G401.6 (cell line): ENCODE data around the gene PTGES2.
"Not testable (repeated sequence)": the region's sequence is repeated elsewhere in the genome, so short reads cannot be mapped to it uniquely, and the experiment has no call there.

Source experiments
- FAIRE-seq: peaks from 2 replicates; lab custom pipeline; 2012; peaks lifted over from hg19 to GRCh38; lab: Jason Lieb, UNC

The PTGES2 gene

DNA sequence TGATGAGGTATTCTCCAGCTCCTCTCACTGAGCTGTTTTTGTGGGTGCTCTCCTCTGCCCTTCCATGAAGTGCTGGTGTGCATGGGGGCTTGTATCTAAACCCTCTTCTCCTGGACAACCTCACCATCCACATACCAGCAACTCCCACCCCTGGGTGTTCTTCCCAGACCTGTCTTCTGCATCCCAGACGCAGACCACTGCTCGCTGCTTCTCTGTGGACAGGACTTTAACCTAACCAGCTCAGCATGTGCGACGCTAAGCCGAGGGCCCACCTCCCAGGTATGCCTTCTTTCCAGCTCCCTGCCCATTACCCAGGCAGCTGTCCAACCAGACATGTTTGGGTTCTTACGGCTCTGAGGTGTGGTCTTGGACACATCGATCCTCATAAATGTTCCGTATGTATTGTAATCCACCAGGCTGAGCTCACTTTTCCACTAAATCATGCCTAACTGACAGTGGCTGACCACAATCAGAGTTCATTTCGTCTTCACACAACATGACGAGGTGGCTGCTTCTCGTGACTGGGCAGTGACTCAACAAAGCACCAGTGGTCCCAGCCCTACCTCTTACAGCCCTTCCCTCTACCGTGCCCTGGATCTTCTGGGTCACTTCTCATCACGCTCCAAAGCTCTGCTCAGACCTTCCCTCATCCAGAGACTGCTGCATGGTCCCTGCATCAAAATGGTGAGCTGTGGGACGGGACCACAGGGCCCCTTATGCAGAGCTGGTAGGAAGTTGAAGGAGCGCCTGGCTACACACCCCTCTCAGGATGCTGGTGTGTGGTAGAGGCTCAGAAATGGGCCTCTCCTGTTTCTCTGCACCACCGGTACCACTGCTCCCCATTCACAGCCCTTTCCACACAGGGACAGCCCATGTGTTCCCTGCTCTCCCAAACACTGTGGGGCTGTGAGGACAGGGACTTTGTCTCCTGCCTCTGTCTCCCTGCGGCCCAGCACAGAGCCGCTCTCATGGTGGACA lies 9.6 kb upstream of the PTGES2 start:
- no peak for FAIRE-seq

DNA sequence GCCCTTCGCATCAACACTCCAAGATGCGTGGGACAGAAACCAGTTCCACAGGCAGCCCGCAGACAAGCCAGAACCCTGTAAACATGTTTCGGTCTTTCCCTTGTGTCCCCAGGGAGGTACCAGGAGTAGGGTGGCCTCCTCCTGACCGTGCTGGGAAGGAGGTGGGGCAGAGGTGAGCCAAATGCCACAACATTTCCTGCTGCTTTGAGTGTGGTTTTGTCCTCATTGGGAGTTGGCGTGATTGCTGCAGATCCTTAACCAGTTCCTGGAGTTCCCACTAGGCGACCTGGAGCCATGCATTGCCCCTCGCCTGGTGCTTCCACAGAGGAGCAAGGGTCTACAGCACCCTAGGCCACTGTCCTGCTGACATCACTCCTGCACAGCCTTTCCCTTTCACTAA lies 8.0 kb upstream of the PTGES2 start:
- FAIRE-seq: not testable (repeated sequence)

DNA sequence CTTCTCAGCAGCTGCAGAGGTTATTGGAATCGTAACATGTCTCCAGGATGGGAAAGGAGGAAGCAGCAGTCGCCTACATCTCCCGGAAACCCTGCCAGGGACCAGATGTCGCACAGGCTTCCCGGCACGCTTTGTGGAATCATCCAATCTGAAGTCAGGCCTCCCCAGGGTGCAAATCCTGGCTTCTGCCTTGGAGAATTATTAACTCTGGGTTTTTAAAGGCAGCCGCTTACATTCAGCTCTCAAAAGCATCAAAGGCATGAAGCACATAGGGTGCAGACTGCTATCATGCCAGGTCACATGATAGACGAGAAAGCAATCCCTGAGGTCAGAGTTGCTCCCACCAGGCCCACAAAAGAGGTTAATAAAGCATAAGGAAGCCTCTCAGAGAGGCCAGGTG lies 4.6 kb upstream of the PTGES2 start:
- not testable (repeated sequence) for FAIRE-seq

DNA sequence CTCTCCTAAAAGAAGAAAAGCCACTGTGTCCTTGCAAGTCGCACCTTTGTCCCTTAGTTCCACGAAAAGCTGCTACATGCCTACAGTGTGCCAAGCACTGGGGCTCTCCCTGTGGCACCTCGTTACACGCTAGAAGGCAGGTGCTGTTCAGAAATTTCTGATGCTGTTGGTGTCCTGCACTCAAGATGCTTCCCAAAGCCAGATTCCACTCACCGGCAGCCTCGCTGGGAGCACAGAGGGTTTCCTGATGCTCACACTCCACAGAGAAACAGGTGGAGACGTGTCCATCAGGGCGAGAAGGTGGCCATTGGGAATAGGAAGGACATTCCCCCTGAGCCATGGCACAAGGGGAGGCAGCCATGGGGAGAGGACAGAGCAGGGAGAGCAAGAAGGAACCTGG lies 3.8 kb upstream of the PTGES2 start:
- FAIRE-seq: not testable (repeated sequence)

DNA sequence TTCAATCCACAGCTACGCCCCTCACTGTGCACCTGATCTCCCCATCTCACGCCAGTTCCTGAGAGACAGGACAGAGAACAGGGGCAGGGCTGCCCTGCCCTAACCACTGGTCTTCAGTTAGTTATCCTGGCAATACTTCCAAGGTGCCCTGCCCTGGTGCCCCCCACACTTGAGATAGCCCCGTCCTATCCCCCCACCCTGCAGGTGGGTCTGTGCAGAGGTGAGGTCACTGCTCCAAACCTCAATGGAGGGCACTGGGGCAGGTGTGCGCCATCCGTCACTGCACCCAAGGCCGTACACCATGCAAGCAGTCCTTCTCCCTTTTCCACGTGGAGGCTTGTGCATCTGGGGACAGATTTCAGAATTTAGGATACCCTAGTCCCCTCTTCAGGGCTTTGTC lies 3.1 kb upstream of the PTGES2 start:
- FAIRE-seq: not testable (repeated sequence)

DNA sequence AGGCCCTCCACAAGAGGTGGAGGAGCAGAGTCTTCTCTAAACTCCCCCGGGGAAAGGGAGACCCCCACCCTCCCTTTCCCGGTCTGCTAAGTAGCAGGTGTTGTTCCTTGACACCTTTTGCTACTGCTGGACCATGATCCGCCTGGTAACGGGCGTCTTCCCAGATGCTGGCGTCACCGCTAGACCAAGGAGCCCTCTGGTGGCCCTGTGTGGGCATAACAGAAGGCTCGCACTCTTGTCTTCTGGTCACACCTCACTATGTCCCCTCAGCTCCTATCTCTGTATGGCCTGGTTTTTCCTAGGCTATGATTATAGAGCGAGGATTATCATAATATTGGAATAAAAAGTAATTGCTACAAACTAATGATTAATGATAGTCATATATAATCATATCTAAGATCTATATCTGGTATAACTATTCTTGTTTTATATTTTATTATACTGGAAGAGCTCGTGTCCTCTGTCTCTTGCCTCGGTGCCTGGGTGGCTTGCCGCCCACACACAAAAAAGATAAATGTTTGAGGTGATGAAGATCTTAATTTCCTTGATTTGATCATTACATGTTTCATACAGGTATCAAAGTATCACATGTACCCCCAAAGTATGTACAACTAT lies 2.6 kb upstream of the PTGES2 start:
- not testable (repeated sequence) for FAIRE-seq

DNA sequence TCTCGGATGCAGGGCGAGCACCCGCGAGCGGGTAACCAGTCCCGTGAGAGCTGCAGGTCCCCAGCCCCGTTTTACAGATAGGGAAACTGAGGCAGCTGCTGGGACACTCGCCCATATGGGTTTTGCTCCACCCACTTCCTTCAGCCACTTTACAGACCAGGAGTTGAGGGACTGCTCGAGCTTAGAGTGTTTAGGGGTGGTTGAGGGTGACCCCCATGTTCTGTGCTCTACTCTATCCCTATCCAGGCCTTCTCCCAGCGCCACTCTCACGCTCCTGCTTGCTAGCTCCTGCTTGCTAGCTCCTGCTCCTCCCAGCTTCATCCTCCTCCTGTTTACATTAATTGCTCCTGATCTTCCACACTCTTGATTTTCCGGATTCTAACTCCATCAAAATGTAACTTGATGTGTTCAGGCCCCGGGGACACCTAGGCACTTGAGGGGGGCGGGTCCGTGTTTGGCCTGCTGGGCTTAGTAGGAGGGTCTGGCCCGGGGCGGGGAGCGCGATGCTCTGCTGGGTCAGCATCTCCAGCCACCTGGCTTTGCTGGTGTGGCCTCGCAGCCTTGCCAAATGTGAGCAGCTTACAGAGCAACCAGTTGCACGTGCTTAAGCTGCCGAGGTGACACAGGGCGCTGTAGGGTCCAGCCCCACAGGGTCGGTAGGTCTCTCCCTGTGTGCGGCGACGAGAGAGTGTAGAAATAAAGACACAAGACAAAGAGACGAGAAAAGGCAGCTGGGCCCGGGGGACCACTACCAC lies 1.5 kb upstream of the PTGES2 start:
- no peak for FAIRE-seq

DNA sequence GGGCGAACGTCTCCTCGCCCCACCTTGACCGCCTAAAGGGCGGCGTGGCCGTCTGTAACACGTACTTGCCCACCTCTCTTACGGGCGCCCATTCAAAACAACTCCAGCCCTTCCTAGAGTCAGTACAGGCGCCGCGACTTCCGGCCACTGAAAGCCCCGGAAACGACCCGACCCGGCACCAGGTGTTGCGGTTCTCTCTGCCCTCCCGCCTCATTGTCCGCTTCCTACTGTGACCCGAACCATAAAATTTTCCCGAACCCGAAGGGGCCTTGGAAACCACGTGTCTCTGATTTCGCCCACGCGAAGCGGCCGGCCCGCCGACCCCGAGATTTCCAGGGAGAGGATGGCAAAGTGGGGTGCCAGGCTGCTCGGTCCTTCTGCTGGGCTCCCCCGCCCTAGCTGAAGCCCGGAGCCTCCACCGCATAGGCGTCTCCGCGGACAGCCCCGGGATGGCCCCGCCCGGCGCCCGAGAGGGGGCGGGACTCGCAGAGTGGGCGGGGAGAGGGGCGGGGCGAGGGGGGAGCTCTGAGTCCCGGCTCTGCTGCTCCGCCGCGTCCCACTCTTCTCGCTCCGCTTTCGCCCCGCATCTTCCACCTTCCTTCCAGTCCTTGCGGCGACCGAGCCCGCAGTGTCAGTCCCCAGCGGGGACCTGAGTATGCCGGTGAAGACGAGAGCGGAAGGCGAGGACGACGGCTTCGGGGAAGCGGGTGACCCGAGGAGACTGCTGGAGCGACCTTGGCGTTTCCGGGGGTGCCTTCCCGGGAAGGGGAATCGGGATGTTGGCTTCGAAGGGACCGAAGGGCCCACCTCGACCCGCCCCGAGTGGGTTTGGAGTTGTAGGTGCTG lies 684 bp upstream of the PTGES2 start:
- no peak for FAIRE-seq

DNA sequence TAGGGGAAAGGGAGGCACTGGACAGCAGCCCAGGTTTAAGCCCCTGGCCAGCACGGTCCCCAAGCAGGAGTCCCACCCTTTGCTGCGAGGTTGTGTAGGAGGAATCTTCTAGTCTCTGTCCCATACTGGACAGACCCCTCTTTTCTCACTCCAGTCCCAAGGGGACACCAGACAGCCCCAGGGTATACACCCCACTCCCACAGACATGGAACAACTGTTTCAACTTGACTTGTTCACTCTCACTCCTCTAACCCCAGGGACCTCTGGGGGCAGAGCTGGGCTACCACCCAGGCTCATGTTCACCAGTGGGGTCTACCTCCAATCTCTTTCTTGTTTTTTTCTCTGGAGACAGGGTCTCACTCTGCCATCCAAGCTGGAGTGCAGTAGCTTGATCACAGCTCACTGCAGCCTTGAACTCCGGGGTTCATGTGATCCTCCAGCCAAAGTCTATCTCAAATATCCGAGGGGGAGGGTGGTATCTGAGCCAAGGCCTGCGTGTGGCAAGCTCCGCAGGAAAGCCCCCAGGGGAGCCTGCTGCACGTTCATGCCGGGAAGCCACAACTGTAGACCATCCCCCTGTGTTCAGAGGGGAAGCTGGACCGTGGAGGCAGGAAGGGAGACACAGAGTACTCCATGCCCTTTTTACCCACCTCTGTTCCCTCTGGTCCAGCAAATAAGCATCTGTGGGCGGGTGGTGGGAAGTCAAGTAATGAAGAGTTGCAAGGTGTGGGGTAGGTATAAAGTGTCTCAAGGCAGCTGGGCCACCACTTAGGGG lies 1.8 kb downstream of the PTGES2 start:
- FAIRE-seq: no peak

DNA sequence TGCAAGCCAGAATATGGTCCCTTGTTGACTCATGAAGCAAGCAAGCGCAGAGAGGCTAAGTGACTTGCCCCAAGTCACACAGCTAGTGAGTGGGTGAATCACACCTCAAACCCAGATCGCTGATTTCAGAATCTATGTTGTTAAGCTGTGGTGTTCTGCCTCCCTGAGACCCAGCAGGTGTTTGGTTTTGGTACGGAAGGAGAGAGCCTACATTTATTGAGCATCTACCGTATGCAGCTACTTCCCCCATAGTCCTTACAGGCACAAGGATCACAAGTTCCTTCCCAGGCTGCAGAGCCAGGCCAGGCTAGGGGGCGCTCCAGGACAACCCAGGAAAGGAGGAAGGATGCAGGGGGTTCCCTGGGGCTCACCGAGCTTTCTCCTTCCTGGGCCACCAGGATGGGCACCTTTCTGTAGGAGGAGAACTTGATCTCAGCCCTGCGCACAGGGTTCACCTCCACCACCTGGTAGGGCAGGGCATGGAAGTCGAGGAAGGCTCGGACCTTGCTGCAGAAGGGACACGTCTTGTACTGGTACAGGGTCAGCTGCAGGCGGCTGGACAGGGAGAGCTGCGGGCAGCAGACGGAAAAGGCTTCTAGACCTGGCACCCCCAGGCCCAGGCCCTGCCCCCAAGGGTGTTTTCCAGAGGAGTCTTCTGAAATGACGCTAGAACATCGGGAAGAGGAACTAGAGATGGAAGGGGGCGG lies 2.5 kb downstream of the PTGES2 start:
- FAIRE-seq: no peak

DNA sequence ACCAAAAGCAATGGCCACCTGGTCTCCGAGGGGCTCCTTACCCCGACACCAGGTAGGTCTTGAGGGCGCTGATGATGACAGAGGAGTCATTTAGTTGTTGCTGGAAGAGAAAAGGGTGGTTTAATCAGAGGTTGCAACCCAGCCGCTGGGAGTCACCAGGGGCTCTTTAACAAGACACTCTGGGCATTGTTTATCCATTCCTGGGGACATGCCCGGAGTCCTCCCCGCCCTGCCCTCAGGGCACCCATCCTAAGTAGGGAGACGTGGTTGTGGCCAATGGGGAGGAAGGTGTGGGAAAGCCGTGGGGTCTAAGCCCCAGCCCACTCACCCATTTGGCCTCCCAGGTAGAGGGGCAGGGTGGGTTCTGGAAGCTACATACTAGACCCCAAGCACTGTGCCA lies 3.1 kb downstream of the PTGES2 start:
- FAIRE-seq: no peak

DNA sequence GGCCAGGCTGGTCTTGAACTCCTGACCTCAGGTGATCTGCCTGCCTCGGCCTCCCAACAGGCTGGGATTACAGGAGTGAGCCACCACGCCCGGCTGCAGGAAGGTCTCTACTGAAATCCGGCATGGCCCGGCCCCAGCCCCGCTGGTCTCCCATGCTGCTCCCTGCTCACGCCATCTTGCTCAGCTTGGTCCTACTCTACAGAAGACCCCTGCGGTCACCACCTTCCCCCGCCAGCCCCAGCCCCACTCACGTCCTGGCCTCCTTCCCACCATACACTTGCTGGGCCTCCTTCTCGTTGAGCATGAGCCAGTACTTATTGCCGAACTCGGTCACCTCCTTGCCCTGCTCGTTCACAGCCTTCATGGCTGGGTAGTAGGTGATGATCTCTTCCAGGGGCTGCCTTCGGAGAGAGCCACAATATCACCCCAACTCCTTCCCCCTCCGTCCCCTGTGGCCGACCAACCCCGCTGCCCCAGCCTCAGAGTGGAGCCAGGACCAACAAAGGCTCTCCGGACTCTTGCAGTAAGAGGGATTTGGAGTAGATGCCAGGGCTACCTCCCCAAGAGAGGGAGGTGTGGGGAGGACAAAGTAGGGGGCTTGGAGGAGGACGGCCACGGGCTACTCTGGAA lies 4.0 kb downstream of the PTGES2 start:
- no peak for FAIRE-seq

DNA sequence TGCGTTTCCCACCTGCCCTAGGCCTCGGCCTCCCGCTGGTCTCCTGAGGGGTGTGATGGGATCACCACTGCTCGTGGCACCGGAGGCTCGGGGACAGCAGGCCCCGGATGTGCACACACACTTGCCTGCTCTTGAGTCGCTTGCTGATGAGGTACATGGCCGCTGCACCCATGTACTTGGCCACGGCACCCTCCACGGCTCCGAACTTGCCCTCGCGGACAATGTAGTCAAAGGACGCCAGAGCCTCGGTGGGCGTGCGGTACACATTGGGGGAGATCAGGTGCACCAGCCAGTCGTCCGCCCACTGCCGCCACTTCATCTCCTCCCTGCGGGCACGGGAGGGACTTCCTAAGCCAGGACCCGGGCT lies 4.7 kb downstream of the PTGES2 start:
- no peak for FAIRE-seq

DNA sequence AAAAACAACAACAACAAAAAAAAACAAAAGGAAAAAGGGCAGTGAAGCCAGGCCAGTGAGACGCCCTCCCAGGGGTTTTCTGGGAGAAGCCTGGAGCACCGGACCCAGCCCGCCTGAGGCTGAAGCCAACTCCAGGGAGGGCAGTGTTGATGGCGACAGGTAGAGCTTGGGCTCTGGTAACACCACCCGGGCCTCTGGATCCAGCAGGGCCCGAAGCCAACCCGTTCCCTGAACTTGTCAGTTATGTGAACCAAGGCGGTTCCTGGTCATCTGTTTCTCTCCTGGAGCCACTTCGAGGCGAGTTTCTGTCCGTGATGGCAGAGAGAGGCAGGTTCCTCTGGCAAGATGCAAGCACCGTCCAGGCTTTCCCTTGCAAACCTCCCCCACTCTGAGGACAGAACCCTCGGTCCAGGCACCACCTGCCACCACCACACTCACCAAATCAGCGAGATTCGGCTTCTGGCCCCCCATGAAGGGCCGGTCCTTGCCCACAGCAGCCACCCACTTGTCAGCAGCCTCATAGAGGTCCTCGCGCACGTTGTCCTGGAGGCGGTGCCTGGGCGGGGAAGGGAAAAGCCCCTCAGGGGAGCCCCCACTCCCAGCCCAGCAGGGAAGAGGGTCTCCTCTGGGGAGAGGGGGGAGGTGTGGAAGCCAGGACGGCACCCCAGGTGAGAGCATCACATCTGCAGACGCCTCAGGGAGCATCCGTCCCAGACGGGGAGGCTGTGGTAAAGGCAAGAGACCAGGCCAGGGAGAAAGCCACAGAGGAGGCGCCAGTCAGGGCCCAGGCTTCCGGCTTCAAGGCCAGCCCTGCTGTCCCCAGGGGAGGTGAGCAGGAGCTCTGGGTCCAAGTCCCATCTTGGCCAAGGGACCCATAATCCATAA lies 5.4 kb downstream of the PTGES2 start:
- no peak for FAIRE-seq

DNA sequence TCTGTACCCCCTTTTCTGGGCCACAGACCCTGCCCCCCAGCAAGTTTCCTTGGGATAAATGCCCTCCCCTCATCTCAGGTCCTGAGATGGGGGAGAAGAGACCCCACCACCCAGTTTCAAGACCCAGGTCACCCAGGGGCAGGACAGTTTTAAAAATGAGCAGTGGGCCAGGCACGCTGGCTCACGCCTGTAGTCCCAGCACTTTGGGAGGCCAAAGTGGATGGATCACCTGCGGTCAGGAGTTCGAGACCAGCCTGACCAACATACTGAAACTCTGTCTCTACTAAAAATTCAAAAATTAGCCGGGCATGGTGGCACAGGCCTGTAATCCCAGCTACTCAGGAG lies 6.1 kb downstream of the PTGES2 start:
- FAIRE-seq: no peak

DNA sequence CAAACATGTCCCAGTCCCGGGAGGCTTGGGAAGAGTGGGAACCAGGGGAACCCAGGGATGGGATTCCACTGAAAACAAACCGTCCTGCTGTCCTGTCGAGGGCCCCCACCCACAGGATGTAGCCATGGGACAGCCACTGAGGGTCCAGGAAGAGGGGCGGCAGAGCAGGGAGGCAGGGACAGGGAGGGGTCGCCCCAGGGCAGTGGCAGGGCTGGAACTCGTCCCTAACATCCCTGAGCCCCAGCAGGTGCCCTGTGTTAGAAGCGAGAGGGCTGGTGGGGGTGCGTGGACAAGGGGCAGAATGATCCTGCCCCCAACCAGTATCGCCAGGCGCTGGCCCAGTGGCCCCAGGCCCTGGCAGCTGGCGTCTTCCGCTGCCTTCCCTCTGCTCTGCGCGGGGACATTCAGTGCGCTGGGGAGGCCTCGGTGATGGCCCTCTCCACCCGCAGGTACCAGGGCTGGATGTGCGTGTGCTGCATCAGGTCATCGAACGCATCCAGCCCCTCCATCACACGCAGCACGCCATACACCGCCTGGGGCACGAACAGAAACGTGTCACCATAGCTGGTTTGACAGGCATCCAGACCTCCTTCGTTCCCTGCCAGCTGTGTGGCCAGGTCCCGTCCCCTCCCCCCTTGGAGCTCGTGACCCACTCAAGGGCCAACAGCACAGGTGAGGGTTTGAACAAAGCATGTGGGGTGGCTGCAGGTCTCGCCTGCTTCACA lies 6.6 kb downstream of the PTGES2 start:
- FAIRE-seq: no peak

DNA sequence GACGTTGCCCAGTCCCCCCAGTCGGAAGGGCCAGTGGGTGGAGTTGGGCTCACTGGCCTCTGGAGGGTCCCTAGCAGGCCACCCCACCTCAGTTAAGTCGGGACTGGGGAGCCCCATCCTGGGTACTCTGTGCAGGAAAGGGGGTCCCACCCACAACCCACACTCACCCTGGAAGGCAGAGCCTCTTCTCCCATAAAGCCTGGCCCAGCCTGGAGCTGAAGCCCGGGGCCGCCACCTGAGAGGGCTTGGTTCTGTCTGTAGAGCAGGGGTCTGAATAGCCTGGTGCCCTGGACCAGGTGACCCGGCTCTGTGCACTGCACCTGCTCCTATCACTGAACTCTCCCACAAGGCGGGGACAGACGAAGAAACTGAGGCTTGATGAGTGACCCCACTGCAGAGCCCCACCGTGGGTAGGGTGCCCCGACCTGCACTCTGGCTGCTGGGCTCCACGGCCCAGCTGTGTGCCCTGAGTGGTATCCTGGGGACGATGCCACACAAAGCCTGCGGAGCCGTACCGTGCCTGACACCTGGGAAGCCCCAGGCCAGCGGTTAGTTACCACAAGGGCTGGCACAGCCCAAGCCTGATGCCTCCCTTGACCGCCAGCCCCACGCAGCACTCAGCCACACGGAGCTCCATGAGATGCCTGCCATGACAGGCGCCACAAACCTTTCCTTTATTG lies 7.3 kb downstream of the PTGES2 start:
- no peak for FAIRE-seq
